H1 (cell line): ENCODE results near the gene NEBL. TPM values are rescaled to one million over a fixed set of nuclear protein-coding genes. Genes with fewer than 3 reads are reported as not detected.

Experiments
- CTCF ChIA-PET: fragments of 300-600 bp; sonication (Branson Sonifier 250); formaldehyde crosslinking; loops from one replicate; lab custom pipeline; 2021; ENCODE audit not compliant: partially characterized antibody; lab: Charles Lee
- POLR2A ChIA-PET: fragments of 300-600 bp; sonication (Branson Sonifier 250); formaldehyde crosslinking; loops from one replicate; lab custom pipeline; 2021; ENCODE audit warnings: inconsistent platforms; ENCODE audit not compliant: partially characterized antibody; lab: Charles Lee
- DNase-seq, 2 experiments: peaks; one replicate each; pipeline versions ENCODE4 v3.0.0 to v3.0.0-alpha.2; 2010 to 2022; ENCODE audit warnings: low spot score in 2 of 2, low read depth in 1 of 2, mixed read lengths in 1 of 2
- FAIRE-seq: peaks from 2 replicates; lab custom pipeline; 2011; peaks lifted over from hg19 to GRCh38; lab: Jason Lieb, UNC
- H2AFZ ChIP-seq: 2 replicates; pipeline ENCODE4 v1.8.1; 2012; ENCODE audit warnings: low read length, inconsistent platforms
- H2AK5ac ChIP-seq: 2 replicates; pipeline ENCODE4 v1.6.1; 2013; ENCODE audit warnings: low read depth, low read length
- H2BK120ac ChIP-seq: replicated peaks from 2 replicates; pipeline ENCODE3; 2013; ENCODE audit warnings: low read depth, low read length, inconsistent platforms
- H2BK12ac ChIP-seq: 2 replicates; pipeline ENCODE4 v1.6.1; 2013; ENCODE audit warnings: low read depth, low read length
- H2BK15ac ChIP-seq: 2 replicates; pipeline ENCODE4 v1.6.1; 2013; ENCODE audit warnings: low read length
- H2BK20ac ChIP-seq: 2 replicates; pipeline ENCODE4 v1.6.1; 2013; ENCODE audit warnings: low read length
- H2BK5ac ChIP-seq: 2 replicates; pipeline ENCODE4 v1.6.1; 2013; ENCODE audit warnings: low read depth, low read length
- H3K14ac ChIP-seq: 2 replicates; pipeline ENCODE4 v1.6.1; 2013; ENCODE audit warnings: inconsistent platforms; ENCODE audit not compliant: insufficient read length
- H3K18ac ChIP-seq: 2 replicates; pipeline ENCODE4 v1.6.1; 2013; ENCODE audit warnings: low read length; ENCODE audit errors: extremely low read depth
- H3K23ac ChIP-seq: 2 replicates; pipeline ENCODE4 v1.6.1; 2013; ENCODE audit warnings: inconsistent platforms; ENCODE audit not compliant: insufficient read length
- H3K23me2 ChIP-seq: 2 replicates; pipeline ENCODE4 v1.6.1; 2013; ENCODE audit warnings: low read depth, low read length
- H3K27ac ChIP-seq: 2 replicates; pipeline ENCODE4 v1.6.1; 2011; ENCODE audit warnings: low read depth, low read length, inconsistent platforms
- H3K27me3 ChIP-seq, 4 experiments: replicated peaks in 1 of 4; 1 replicate in 1 of 4; 2 replicates in 3 of 4; pipeline versions ENCODE4 v1.6.1 to v1.8.1; 2011 to 2013; ENCODE audit warnings: low read length in 3 of 4, mild to moderate bottlenecking in 3 of 4, inconsistent platforms in 2 of 4, mixed read lengths in 2 of 4, moderate library complexity in 1 of 4; ENCODE audit not compliant: control insufficient read depth in 3 of 4, insufficient read depth in 3 of 4; ENCODE audit errors: extremely low read depth in 1 of 4
- H3K36me3 ChIP-seq, 4 experiments: 2 replicates each; pipeline versions ENCODE4 v1.6.1 to v1.8.1; 2011 to 2013; ENCODE audit warnings: mild to moderate bottlenecking in 4 of 4, low read length in 3 of 4, moderate library complexity in 2 of 4, control low read depth in 1 of 4, inconsistent platforms in 1 of 4; ENCODE audit not compliant: insufficient read depth in 4 of 4, control insufficient read depth in 2 of 4
- H3K4ac ChIP-seq: replicated peaks from 2 replicates; pipeline ENCODE3; 2013; ENCODE audit warnings: low read length, low read depth, mixed read lengths, inconsistent platforms; ENCODE audit not compliant: insufficient read length
- H3K4me1 ChIP-seq, 4 experiments: replicated peaks in 1 of 4; 1 replicate in 1 of 4; 2 replicates in 3 of 4; pipeline versions ENCODE4 v1.6.1 to v1.8.1; 2011 to 2013; ENCODE audit warnings: low read length in 3 of 4, inconsistent platforms in 2 of 4, mixed read lengths in 1 of 4; ENCODE audit not compliant: insufficient read depth in 4 of 4, control insufficient read depth in 3 of 4
- H3K4me2 ChIP-seq, 2 experiments: 2 replicates each; pipeline versions ENCODE4 v1.6.1 to v1.8.1; 2011 to 2013; ENCODE audit warnings: low read depth in 2 of 2, low read length in 2 of 2, control low read depth in 1 of 2, inconsistent platforms in 1 of 2, mild to moderate bottlenecking in 1 of 2; ENCODE audit not compliant: insufficient read depth in 1 of 2
- H3K4me3 ChIP-seq, 4 experiments: fragments of 200-600, 300-600 bp in 1 of 4; sonication (generic), shearing (Covaris generic), sonication (Bioruptor Twin) in 1 of 4; 2 replicates each; pipeline versions ENCODE4 v1.5.1 to v1.8.1; 2011 to 2016; ENCODE audit warnings: low read length in 4 of 4, low read depth in 3 of 4, control low read depth in 2 of 4, inconsistent platforms in 2 of 4, mild to moderate bottlenecking in 2 of 4, mixed read lengths in 1 of 4, moderate library complexity in 1 of 4; ENCODE audit not compliant: insufficient read depth in 2 of 4; ENCODE audit errors: extremely low read depth in 1 of 4
- H3K56ac ChIP-seq: replicated peaks from 2 replicates; pipeline ENCODE3; 2013; ENCODE audit warnings: low read depth, mild to moderate bottlenecking, mixed read lengths, low read length, inconsistent platforms; ENCODE audit not compliant: insufficient read length
- H3K79me1 ChIP-seq: 2 replicates; pipeline ENCODE4 v1.6.1; 2013; ENCODE audit warnings: low read depth, low read length, control low read depth
- H3K79me2 ChIP-seq, 2 experiments: 2 replicates each; pipeline versions ENCODE4 v1.6.1 to v1.8.1; 2012 to 2013; ENCODE audit warnings: low read length in 2 of 2, mild to moderate bottlenecking in 2 of 2, inconsistent platforms in 1 of 2; ENCODE audit not compliant: insufficient read depth in 2 of 2, control insufficient read depth in 1 of 2
- H3K9ac ChIP-seq, 4 experiments: replicated peaks in 1 of 4; 1 replicate in 1 of 4; 2 replicates in 3 of 4; pipeline versions ENCODE4 v1.6.1 to v1.8.1; 2011 to 2013; ENCODE audit warnings: low read depth in 3 of 4, low read length in 3 of 4, control low read depth in 2 of 4, mild to moderate bottlenecking in 2 of 4, moderate library complexity in 2 of 4, inconsistent platforms in 1 of 4; ENCODE audit errors: extremely low read depth in 1 of 4
- H3K9me3 ChIP-seq, 2 experiments: 2 replicates each; pipeline versions ENCODE4 v1.6.1 to v1.8.1; 2012 to 2013; ENCODE audit warnings: mild to moderate bottlenecking in 2 of 2, moderate library complexity in 2 of 2, control low read depth in 1 of 2, inconsistent platforms in 1 of 2, low read depth in 1 of 2, low read length in 1 of 2, mixed read lengths in 1 of 2; ENCODE audit not compliant: insufficient read depth in 2 of 2
- H4K20me1 ChIP-seq, 2 experiments: replicated peaks in 1 of 2; 2 replicates each; pipeline versions ENCODE3 to v1.8.1; 2011 to 2013; ENCODE audit warnings: inconsistent platforms in 2 of 2, low read length in 2 of 2, mild to moderate bottlenecking in 1 of 2; ENCODE audit not compliant: insufficient read depth in 2 of 2, control insufficient read depth in 1 of 2
- H4K5ac ChIP-seq: 2 replicates; pipeline ENCODE4 v1.6.1; 2013; ENCODE audit warnings: low read length, low read depth, mixed read lengths, inconsistent platforms; ENCODE audit not compliant: insufficient read length
- H4K8ac ChIP-seq: 2 replicates; pipeline ENCODE4 v1.8.0; 2013; ENCODE audit warnings: mild to moderate bottlenecking, moderate library complexity, low read length, inconsistent platforms; ENCODE audit not compliant: insufficient read depth; ENCODE audit errors: extremely low read depth
- H4K91ac ChIP-seq: replicated peaks from 2 replicates; pipeline ENCODE3; 2013; ENCODE audit warnings: low read length, mixed read lengths, inconsistent platforms; ENCODE audit not compliant: insufficient read length
- BACH1 ChIP-seq: IDR thresholded peaks from 2 replicates; pipeline ENCODE4 v1.6.1; 2012; ENCODE audit warnings: low read length, improper control_type of control experiment
- CREB1 ChIP-seq: IDR thresholded peaks from 2 replicates; pipeline ENCODE4 v1.6.1; 2012; ENCODE audit warnings: inconsistent platforms
- EGR1 ChIP-seq: IDR thresholded peaks from 2 replicates; pipeline ENCODE4 v1.6.1; 2011; ENCODE audit warnings: low read depth, low read length, borderline replicate concordance
- EP300 ChIP-seq, 2 experiments: IDR thresholded peaks; 1 replicate in 1 of 2; 2 replicates in 1 of 2; pipeline ENCODE4 v1.6.1; 2011 to 2012; ENCODE audit warnings: low read depth in 2 of 2, low read length in 2 of 2, mild to moderate bottlenecking in 2 of 2, borderline replicate concordance in 1 of 2, inconsistent platforms in 1 of 2, moderate library complexity in 1 of 2
- HDAC6 ChIP-seq: IDR thresholded peaks from one replicate; pipeline ENCODE4 v1.7.1; 2012; ENCODE audit warnings: low read depth, mild to moderate bottlenecking, inconsistent platforms, low read length, moderate library complexity
- JUND ChIP-seq: IDR thresholded peaks from 2 replicates; pipeline ENCODE4 v1.6.1; 2011; ENCODE audit warnings: mild to moderate bottlenecking, improper control_type of control experiment, low read length
- KDM4A ChIP-seq: IDR thresholded peaks from one replicate; pipeline ENCODE4 v1.7.1; 2012; ENCODE audit warnings: low read depth, mild to moderate bottlenecking, moderate library complexity, low read length, inconsistent platforms; ENCODE audit not compliant: severe bottlenecking
- POU5F1 ChIP-seq: IDR thresholded peaks from 2 replicates; pipeline ENCODE4 v1.6.1; 2011; ENCODE audit warnings: low read depth, mild to moderate bottlenecking, low read length, moderate library complexity
- RFX5 ChIP-seq: IDR thresholded peaks from 2 replicates; pipeline ENCODE4 v1.6.1; 2011; ENCODE audit warnings: low read depth, low read length, improper control_type of control experiment, borderline replicate concordance
- SP4 ChIP-seq: IDR thresholded peaks from 2 replicates; pipeline ENCODE4 v1.6.1; 2012; ENCODE audit warnings: low read length, inconsistent platforms
- TAF7 ChIP-seq: optimal IDR thresholded peaks from 2 replicates; pipeline ENCODE3; 2011; ENCODE audit warnings: low read depth, mild to moderate bottlenecking, inconsistent platforms, low read length, moderate library complexity, borderline replicate concordance
- TEAD4 ChIP-seq: IDR thresholded peaks from 2 replicates; pipeline ENCODE4 v1.6.1; 2012; ENCODE audit warnings: low read depth, low read length, inconsistent platforms, mixed read lengths
- WGBS, 2 experiments: shearing (Covaris generic) in 1 of 2; methylation state at CpG; one replicate each; pipeline versions ENCODE4 v1.1.6 to v1.1.7; 2013 to 2015; ENCODE audit warnings: low lambda C conversion rate in 2 of 2, mixed read lengths in 2 of 2, inconsistent platforms in 1 of 2, low coverage in 1 of 2, missing lambda C conversion rate in 1 of 2; ENCODE audit not compliant: insufficient replicate concordance in 2 of 2, insufficient coverage in 1 of 2, insufficient read length in 1 of 2; ENCODE audit errors: extremely low coverage in 1 of 2, missing lambda C conversion rate in 1 of 2; 5-methylcytosine and 5-hydroxymethylcytosine counted together
- polyA plus RNA-seq, 7 experiments: library from polyadenylated mRNA; depleted of rRNA in 3 of 7; stranded (reverse) in 5 of 7; unstranded in 2 of 7; fragments of >200 nt in 5 of 7; fragments of 200-250 nt in 2 of 7; gene quantifications; 1 replicate in 5 of 7; 2 replicates in 1 of 7; 4 replicates in 1 of 7; pipeline versions ENCODE4 v1.2.1 to v1.2.3, GENCODE V29; 2011 to 2013; ENCODE audit warnings: missing spikeins in 2 of 7, mixed read lengths in 2 of 7
- total RNA-seq: library from RNA; stranded (reverse); fragmentation: NEBNext Ultra II Directional; extraction: Animal tissue kit (Norgen Biotek cat#: 25700); gene quantifications from 2 replicates; pipeline ENCODE4 v1.2.1, GENCODE V29; 2021
- TF ChIP-seq, protein P1 (sequence below): IDR thresholded peaks from 2 replicates; pipeline ENCODE4 v1.6.1; 2012; ENCODE audit warnings: inconsistent platforms
- TF ChIP-seq, protein P2 (sequence below): IDR thresholded peaks from 2 replicates; pipeline ENCODE4 v1.6.1; 2012; ENCODE audit warnings: low read length, inconsistent platforms

The NEBL gene
- total and polyA plus RNA-seq, 2 of the 8 experiments (the other 6 are each of a cell fraction or from before 2014, with no cell fraction given): 7.5 to 10.5 TPM

DNA sequence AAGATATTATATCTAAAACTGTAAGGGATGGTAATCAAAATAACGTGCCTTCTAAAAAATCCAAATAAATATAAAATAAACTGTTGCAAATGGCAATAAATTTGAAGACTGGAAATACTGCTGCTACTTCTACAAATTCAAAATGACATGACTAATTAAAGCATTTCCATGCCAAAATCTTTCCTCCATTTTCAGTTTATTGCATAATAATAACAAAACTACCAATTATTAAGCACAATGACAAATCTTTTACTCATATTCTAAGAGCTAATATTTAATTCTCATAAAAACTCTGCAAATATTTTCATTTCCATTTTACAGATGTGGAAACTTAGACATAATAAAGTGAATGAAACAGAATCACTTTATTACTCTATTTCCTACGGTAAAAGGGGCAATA, 38.8 kb upstream of the NEBL start:
- Histone ChIP-seq H2BK15ac (no peak overlapping the region), H4K20me1 (no peaks in the 10 kb centered on the region), H4K8ac (no peak overlapping the region), H3K27ac (no peak overlapping the region), H3K4ac (no peak overlapping the region), H4K5ac (no peak overlapping the region), H3K23ac (no peak overlapping the region), H2AFZ (no peak overlapping the region), H3K18ac (no peak overlapping the region), H2BK20ac (no peak overlapping the region), H2BK5ac (no peak overlapping the region), H4K91ac (no peak overlapping the region), H3K56ac (no peak overlapping the region), H3K4me2 (no peak overlapping the region), H3K9me3 (peaks cover 3 to 20% of the 10 kb centered on the region in 2 experiments), H3K9ac (no peak overlapping the region), H2AK5ac (no peak overlapping the region), H3K36me3 (no peaks in the 10 kb centered on the region; a peak in 1 of 8 replicates), H3K4me1 (no peaks in the 10 kb centered on the region), H3K4me3 (no peak overlapping the region), H3K23me2 (no peaks in the 10 kb centered on the region), H3K79me2 (no peaks in the 10 kb centered on the region), H2BK12ac (no peak overlapping the region), H3K14ac (no peak overlapping the region), H3K79me1 (no peaks in the 10 kb centered on the region), H2BK120ac (no peak overlapping the region), H3K27me3 (no peaks in the 10 kb centered on the region)
- DNase-seq: no peak
- 87% methylated on average over 2 of the region's 2 CpGs; no CpG with 5 or more reads in 1 of the 2 experiments for WGBS, 2 experiments
- FAIRE-seq: no peak
- POLR2A ChIA-PET: no interaction called here
- CTCF ChIA-PET: no interaction called here
- TF ChIP-seq KDM4A (no peak), EGR1 (no peak), SP4 (no peak), TAF7 (no peak), HDAC6 (no peak), TEAD4 (no peak), CREB1 (no peak), POU5F1 (no peak), EP300 (IDR thresholded peaks at IDR 0.05; ENCODE audit: borderline replicate concordance in 1 of 2, low read depth in 2 of 2, low read length in 2 of 2) (no peak), BACH1 (no peak), JUND (no peak), RFX5 (no peak)
- TF ChIP-seq, protein P1, sequence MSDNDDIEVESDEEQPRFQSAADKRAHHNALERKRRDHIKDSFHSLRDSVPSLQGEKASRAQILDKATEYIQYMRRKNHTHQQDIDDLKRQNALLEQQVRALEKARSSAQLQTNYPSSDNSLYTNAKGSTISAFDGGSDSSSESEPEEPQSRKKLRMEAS: no peak
- TF ChIP-seq, protein P2, sequence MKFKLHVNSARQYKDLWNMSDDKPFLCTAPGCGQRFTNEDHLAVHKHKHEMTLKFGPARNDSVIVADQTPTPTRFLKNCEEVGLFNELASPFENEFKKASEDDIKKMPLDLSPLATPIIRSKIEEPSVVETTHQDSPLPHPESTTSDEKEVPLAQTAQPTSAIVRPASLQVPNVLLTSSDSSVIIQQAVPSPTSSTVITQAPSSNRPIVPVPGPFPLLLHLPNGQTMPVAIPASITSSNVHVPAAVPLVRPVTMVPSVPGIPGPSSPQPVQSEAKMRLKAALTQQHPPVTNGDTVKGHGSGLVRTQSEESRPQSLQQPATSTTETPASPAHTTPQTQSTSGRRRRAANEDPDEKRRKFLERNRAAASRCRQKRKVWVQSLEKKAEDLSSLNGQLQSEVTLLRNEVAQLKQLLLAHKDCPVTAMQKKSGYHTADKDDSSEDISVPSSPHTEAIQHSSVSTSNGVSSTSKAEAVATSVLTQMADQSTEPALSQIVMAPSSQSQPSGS: no peak
